NT2/D1 (cell line): ENCODE data around the gene TST.

Experiments
- YY1 ChIP-seq: IDR thresholded peaks from 2 replicates; pipeline ENCODE4 v1.6.1; 2011; ENCODE audit not compliant: insufficient read length, insufficient read depth
- ZNF274 ChIP-seq: IDR thresholded peaks from 2 replicates; pipeline ENCODE4 v1.6.1; 2011; ENCODE audit warnings: mild to moderate bottlenecking, low read depth, low read length

- no peak for TF ChIP-seq YY1
- TF ChIP-seq ZNF274: no peak
These were observed 47.7 kb downstream of the TST start for GRCh38 chr22:36971341-36972125.
